HL-60 (cell line): ENCODE results near the gene GET4.

ENCODE experiments used
- DNase-seq, 2 experiments: peaks; one replicate each; pipeline ENCODE4 v3.0.0-alpha.2; 2010 to 2020; ENCODE audit warnings: low read depth in 1 of 2, low spot score in 1 of 2
- H3K27ac ChIP-seq: fragments of 250-450 bp; sonication (Bioruptor Pico); replicated peaks from 2 replicates; pipeline ENCODE4 v1.5.1; 2020; ENCODE audit warnings: mild to moderate bottlenecking, moderate library complexity
- H3K27me3 ChIP-seq: fragments of 250-450 bp; sonication (Bioruptor Pico); 2 replicates; pipeline ENCODE4 v1.5.1; 2021; ENCODE audit warnings: mild to moderate bottlenecking, moderate library complexity; ENCODE audit not compliant: insufficient read depth, poor library complexity, severe bottlenecking
- H3K4me3 ChIP-seq: replicated peaks from 2 replicates; pipeline ENCODE4 v1.5.1; 2011; ENCODE audit warnings: mild to moderate bottlenecking, control low read depth, low read length; ENCODE audit not compliant: insufficient read depth
- GABPA ChIP-seq: IDR thresholded peaks from 2 replicates; pipeline ENCODE4 v1.6.1; 2012; ENCODE audit warnings: low read depth
- POLR2AphosphoS5 ChIP-seq: IDR thresholded peaks from 2 replicates; pipeline ENCODE4 v1.6.1; 2012; ENCODE audit warnings: low read depth
- SPI1 ChIP-seq: IDR thresholded peaks from 2 replicates; pipeline ENCODE4 v1.6.1; 2012; ENCODE audit warnings: low read depth, mild to moderate bottlenecking, borderline replicate concordance
- TF ChIP-seq, protein P1 (sequence below): IDR thresholded peaks from one replicate; pipeline ENCODE4 v1.5.1; 2011; ENCODE audit warnings: low read length, control low read depth, inconsistent platforms; ENCODE audit not compliant: insufficient read depth
- TF ChIP-seq, protein P2 (sequence below): IDR thresholded peaks from 2 replicates; pipeline ENCODE4 v1.6.1; 2012; ENCODE audit warnings: low read depth; ENCODE audit not compliant: insufficient replicate concordance

The GET4 gene

DNA sequence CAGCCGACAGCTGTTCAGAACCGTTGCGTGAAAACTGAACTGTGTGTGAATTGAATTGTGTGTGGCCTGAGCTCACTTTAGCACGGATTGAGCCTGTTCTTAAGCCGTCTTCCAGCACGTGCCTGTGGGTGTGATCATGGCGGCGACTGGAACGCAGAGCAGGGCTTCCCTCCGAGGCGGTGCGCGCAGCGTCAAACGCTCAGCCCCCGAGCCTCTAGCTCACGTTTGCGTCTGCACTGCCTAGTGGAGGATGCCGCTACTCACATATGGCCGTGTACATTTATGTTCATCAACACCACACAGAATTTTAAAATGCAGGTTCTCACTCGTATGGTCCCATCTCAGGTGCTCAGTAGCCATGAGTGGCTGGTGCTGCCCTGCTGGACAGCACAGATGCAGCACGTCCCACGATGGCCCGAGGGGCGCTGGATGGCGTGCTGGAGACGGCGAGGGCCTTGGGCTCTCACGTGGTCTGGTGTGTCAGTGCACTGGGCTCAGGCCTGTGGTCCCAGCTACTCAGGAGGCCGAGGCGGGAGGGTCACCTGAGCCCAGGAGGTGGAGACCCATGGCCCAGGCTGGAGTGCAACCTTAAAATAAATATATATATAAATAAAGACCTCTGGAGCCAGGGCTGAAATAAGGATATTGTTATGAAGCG lies 22.1 kb upstream of the GET4 start:
- Histone ChIP-seq H3K4me3 (no peak overlapping the region), H3K27ac (no peak overlapping the region), H3K27me3 (no peaks in the 10 kb centered on the region)
- TF ChIP-seq, protein P1, sequence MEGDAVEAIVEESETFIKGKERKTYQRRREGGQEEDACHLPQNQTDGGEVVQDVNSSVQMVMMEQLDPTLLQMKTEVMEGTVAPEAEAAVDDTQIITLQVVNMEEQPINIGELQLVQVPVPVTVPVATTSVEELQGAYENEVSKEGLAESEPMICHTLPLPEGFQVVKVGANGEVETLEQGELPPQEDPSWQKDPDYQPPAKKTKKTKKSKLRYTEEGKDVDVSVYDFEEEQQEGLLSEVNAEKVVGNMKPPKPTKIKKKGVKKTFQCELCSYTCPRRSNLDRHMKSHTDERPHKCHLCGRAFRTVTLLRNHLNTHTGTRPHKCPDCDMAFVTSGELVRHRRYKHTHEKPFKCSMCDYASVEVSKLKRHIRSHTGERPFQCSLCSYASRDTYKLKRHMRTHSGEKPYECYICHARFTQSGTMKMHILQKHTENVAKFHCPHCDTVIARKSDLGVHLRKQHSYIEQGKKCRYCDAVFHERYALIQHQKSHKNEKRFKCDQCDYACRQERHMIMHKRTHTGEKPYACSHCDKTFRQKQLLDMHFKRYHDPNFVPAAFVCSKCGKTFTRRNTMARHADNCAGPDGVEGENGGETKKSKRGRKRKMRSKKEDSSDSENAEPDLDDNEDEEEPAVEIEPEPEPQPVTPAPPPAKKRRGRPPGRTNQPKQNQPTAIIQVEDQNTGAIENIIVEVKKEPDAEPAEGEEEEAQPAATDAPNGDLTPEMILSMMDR = no peak
- no peak for TF ChIP-seq SPI1
- no peak for TF ChIP-seq GABPA
- TF ChIP-seq, protein P2, sequence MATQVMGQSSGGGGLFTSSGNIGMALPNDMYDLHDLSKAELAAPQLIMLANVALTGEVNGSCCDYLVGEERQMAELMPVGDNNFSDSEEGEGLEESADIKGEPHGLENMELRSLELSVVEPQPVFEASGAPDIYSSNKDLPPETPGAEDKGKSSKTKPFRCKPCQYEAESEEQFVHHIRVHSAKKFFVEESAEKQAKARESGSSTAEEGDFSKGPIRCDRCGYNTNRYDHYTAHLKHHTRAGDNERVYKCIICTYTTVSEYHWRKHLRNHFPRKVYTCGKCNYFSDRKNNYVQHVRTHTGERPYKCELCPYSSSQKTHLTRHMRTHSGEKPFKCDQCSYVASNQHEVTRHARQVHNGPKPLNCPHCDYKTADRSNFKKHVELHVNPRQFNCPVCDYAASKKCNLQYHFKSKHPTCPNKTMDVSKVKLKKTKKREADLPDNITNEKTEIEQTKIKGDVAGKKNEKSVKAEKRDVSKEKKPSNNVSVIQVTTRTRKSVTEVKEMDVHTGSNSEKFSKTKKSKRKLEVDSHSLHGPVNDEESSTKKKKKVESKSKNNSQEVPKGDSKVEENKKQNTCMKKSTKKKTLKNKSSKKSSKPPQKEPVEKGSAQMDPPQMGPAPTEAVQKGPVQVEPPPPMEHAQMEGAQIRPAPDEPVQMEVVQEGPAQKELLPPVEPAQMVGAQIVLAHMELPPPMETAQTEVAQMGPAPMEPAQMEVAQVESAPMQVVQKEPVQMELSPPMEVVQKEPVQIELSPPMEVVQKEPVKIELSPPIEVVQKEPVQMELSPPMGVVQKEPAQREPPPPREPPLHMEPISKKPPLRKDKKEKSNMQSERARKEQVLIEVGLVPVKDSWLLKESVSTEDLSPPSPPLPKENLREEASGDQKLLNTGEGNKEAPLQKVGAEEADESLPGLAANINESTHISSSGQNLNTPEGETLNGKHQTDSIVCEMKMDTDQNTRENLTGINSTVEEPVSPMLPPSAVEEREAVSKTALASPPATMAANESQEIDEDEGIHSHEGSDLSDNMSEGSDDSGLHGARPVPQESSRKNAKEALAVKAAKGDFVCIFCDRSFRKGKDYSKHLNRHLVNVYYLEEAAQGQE = no peak
- no peak for TF ChIP-seq POLR2AphosphoS5
- no peak for DNase-seq

DNA sequence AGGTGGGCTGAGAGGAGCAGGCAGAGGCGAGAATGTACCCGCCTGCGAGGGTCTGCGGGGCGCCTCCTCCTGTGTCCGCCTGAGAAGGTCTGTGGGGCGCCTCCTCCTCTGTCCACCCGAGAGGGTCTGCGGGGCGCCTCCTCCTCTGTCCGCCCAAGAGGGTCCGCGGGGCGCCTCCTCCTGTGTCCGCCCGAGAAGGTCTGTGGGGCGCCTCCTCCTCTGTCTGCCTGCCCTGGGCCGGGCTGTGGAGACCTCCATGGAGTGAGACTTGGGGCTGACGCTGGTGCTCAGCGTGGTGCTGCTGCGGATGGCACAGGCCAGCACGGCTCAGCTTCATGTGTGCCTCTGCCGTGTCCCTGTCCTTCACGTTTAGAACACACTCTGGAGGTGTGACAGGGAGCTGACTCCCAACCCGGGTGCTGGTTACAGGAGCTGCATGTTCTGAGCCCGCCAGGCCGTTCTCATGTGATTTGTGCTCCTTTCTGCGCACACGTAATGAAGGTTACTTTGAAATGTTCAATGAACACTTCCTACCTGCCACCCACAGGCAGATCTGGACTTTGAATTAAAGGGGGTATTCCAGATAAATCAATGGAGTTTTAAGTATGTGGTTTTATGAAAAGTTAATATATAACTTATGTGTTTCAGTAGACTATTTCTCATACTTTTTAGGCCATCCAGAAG lies 20.5 kb upstream of the GET4 start:
- Histone ChIP-seq H3K27me3 (no peaks in the 10 kb centered on the region), H3K27ac (no peak overlapping the region), H3K4me3 (no peak overlapping the region)
- TF ChIP-seq, protein P1 = no peak
- TF ChIP-seq, protein P2 = no peak
- no peak for TF ChIP-seq POLR2AphosphoS5
- TF ChIP-seq GABPA = no peak
- TF ChIP-seq SPI1 = no peak
- no peak for DNase-seq

DNA sequence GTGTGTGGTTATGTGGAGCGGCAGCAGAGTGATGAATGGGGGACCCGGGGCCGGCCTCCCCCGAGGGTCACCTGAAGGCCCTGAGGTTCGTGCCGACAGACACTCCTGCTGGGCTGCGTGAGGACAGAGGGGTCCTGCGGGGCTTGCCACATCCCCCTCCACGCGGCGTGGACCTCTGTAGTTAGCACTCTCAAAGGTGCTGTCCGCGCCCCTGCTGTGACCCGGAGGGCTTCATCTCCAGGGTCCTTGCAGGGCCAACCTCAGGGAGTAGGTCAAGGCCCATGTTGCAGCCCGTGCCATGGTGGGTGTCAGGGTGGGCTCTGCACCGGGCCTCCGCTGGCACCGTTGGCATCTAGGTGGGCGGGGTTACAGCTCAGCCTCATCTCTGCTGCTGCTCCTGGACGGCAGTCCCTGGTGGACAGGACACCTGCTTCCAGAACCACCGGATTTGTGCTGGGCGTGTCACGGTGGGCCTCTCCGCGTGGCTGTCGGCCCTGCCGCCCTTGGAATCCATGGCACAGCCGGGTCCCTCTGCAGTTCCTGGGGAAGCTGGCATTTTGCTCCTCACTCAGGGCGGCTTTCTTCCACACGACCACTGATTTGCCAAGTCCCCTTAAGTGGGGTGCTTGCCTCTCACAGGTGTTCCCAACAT lies 19.8 kb upstream of the GET4 start:
- H3K27me3 ChIP-seq = no peaks in the 10 kb centered on the region
- TF ChIP-seq, protein P1 = no peak
- TF ChIP-seq POLR2AphosphoS5 = no peak
- TF ChIP-seq, protein P2 = no peak
- no peak for TF ChIP-seq SPI1
- no peak for TF ChIP-seq GABPA
- no peak overlapping the region for H3K4me3 ChIP-seq
- H3K27ac ChIP-seq = no peak overlapping the region
- DNase-seq = no peak
